ENCODE data around the gene RECK.

RECK gene

DNA sequence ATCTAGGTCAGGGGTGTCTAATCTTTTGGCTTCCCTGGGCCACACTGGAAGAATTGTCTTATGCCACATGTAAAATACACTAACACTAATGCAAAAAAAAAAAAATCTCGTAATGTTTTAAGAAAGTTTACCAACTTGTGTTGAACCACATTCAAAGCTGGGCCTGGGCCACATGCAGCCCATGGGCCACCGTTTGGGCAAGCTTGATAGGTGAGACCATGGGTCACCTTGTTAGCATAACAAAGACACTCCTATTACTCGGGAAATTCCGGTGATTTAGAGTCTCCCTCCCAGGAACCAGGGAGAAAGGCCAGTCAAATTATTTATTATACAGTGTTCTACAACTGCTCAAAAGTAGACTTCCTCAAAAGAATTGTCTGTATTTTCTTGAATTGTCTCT, 12.7 kb downstream of the RECK start:
- DNase-seq (ENCODE audit: extremely low read depth, low read depth) = no peak
- TF ChIP-seq, protein P1, sequence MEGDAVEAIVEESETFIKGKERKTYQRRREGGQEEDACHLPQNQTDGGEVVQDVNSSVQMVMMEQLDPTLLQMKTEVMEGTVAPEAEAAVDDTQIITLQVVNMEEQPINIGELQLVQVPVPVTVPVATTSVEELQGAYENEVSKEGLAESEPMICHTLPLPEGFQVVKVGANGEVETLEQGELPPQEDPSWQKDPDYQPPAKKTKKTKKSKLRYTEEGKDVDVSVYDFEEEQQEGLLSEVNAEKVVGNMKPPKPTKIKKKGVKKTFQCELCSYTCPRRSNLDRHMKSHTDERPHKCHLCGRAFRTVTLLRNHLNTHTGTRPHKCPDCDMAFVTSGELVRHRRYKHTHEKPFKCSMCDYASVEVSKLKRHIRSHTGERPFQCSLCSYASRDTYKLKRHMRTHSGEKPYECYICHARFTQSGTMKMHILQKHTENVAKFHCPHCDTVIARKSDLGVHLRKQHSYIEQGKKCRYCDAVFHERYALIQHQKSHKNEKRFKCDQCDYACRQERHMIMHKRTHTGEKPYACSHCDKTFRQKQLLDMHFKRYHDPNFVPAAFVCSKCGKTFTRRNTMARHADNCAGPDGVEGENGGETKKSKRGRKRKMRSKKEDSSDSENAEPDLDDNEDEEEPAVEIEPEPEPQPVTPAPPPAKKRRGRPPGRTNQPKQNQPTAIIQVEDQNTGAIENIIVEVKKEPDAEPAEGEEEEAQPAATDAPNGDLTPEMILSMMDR (IDR thresholded peaks at IDR 0.05; ENCODE audit: low read depth, low read length) = no peak

DNA sequence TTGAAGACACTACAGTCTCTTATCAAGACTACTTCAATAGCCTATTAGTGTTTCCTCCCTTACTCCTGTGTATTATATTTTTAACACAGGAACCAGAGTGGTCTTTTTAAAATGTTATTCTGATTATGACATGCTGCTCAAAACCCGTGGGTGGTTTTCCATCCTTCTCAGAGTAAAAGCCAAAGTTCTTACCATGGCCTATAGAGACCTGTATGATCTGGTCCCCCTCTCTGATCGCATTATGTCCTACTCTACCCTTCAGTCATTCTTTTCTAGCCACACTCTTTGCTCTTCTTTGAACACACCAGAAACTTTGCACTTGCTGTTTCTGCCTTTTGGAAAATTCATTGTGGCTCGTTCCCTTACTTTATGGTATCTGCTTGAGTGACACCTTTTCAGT, 13.8 kb downstream of the RECK start:
- TF ChIP-seq, protein P1 (IDR thresholded peaks at IDR 0.05; ENCODE audit: low read depth, low read length) = no peak
- no peak for DNase-seq (ENCODE audit: extremely low read depth, low read depth)

DNA sequence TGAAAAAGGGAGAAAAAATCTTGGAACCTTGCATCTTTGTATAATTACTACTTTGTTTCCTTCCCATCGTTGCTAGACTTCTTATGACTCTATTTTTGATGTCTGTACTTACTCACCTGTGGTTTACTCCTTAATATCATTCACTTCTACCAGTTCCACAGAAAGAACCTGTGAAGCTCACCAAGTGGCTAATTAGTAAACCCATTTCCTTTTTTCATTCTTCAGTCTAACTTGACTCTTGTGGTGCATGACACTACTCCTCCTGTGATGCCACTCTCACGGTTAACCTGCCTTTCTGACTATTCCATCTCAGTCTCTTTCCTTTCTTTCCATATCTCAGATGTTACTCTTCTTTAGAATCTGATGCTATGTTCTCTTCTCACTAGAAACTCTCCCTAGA, 14.6 kb downstream of the RECK start:
- TF ChIP-seq, protein P1 (IDR thresholded peaks at IDR 0.05; ENCODE audit: low read depth, low read length) = no peak
- DNase-seq (ENCODE audit: extremely low read depth, low read depth) = no peak

DNA sequence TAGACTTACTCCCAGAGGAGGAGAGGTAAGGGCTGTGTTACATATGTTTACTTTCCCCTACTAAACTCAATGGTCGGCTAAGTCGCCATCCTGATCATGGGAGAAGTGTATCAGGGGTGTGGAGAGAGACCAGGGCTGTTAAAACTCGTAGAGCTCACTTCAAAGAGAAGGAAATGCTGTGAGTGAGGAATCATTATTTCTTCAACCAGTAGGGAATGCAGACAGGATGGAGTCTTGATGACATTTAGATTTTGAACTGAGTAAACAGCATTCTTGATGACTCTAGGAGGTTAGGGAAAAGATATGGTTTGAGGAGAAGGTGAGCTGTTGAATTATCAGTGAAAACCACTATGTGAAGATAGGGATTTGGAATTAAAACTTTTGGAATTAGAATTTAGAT, 17.3 kb downstream of the RECK start:
- TF ChIP-seq, protein P1 (IDR thresholded peaks at IDR 0.05; ENCODE audit: low read depth, low read length) = no peak
- DNase-seq (ENCODE audit: extremely low read depth, low read depth) = no peak

DNA sequence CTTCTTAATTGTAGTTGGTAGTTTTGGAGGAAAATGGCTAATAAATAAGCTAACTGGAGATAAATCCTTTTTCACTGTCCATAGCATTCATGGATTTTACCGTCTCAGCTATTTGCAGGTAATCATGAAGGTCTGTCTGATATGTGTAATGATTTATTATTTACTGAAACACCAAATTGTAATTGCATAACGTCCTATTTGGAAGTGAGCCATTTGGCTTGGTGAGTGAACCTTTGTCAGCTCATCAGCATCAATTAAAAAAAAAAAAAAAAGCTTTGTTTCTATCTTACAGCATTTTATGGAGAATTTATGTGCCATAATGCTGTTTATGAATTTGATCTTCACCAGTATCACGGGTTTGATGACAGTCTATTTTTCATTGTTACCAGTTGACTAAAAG, 20.2 kb downstream of the RECK start:
- DNase-seq (ENCODE audit: extremely low read depth, low read depth) = no peak
- TF ChIP-seq, protein P1 (IDR thresholded peaks at IDR 0.05; ENCODE audit: low read depth, low read length) = no peak

DNA sequence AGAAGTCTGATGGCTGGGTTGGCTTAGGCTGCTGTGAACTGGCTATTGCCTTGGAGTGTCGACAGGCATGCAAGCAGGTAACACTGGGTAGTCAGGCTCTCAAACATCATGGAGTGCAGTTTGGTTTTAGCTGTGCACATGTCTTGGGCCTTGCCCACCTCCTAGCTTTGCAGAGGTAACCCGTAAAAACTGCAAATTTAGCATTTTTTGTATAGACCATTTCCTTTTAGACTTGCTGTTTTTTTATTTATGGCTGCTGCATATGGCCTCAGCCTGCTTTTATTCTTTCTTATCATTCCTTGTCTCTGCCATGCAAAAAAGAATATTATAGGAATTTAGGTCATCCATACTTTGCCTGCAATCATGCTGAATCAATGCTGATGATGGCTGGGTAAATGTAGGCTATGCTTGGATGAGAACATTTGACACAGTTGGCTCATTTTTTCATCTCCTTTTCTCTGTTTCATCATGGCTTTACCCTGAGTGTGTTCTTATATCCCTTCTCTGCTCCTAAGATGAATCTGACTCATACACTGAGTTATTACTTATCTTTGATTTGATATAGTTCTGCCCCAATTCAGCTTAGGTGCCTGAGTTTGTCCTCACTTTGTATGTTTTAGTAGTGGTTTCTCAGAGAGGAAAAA, 27.2 kb downstream of the RECK start:
- TF ChIP-seq, protein P1 (IDR thresholded peaks at IDR 0.05; ENCODE audit: low read depth, low read length) = no peak
- no peak for DNase-seq (ENCODE audit: extremely low read depth, low read depth)

DNA sequence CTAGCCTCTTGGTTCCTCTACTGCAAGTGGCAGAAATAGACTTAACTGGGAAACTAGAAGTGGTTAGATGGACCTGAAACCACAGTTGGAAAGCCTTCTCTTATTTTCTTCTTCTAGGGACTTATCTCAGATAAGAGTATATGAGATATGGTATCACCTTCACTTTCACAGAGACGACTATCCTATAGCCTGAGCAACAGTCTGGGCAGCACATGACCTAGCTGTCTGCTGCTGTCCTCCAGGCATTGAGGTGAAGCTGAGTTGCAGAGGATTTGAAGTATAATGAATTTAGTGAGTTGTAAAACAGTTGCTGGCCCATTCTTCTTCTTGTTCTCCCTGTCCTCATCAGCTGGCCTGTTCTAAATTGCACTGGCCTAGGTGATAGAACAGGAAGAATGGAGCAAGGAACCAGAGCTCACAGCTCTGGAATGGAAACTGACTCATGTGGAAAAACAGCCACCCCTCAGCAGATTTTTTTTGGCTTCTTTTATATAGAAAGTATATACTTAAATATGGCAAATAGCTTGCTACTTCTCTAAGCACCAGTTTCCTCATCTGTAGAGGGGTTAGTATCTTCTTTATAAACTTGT, 27.8 kb downstream of the RECK start:
- TF ChIP-seq, protein P1 (IDR thresholded peaks at IDR 0.05; ENCODE audit: low read depth, low read length) = no peak
- DNase-seq (ENCODE audit: extremely low read depth, low read depth) = no peak
